GM19395 (cell line): ENCODE data around the gene SOAT1.

Source experiments
- ATAC-seq: cut with Tn5 transposase; IDR thresholded peaks from one replicate; pipeline ENCODE4 v1.9.1; 2021; ENCODE audit warnings: mild to moderate bottlenecking, moderate library complexity; ENCODE audit not compliant: unreplicated experiment

SOAT1 gene

GRCh38 chr1:179303200-179303785, 9.7 kb downstream of the SOAT1 start:
- ATAC-seq, result no peak

- no peak for ATAC-seq
These were observed 11.9 kb downstream of the SOAT1 start for GRCh38 chr1:179305450-179305849.

GRCh38 chr1:179310291-179310690, 16.7 kb downstream of the SOAT1 start:
- no peak for ATAC-seq

GRCh38 chr1:179310721-179311120, 17.1 kb downstream of the SOAT1 start:
- no peak for ATAC-seq

- no peak for ATAC-seq
These were observed 17.6 kb downstream of the SOAT1 start for GRCh38 chr1:179311149-179311700.

- no peak for ATAC-seq
These were observed 19.4 kb downstream of the SOAT1 start for GRCh38 chr1:179313004-179313403.

- no peak for ATAC-seq
These were observed 21.3 kb downstream of the SOAT1 start for GRCh38 chr1:179314928-179315327.

- no peak for ATAC-seq
These were observed 24.9 kb downstream of the SOAT1 start for GRCh38 chr1:179318491-179318890.

- no peak for ATAC-seq
These were observed 28.1 kb downstream of the SOAT1 start for GRCh38 chr1:179321533-179322216.

GRCh38 chr1:179322557-179322956, 29.0 kb downstream of the SOAT1 start:
- ATAC-seq, result no peak

- ATAC-seq, result no peak
These were observed 29.8 kb downstream of the SOAT1 start for GRCh38 chr1:179323436-179323835.

GRCh38 chr1:179325836-179326235, 32.2 kb downstream of the SOAT1 start:
- ATAC-seq, result no peak

GRCh38 chr1:179326746-179327145, 33.1 kb downstream of the SOAT1 start:
- ATAC-seq, result no peak

- no peak for ATAC-seq
These were observed 33.6 kb downstream of the SOAT1 start for GRCh38 chr1:179327196-179327595.

- ATAC-seq, result no peak
These were observed 34.1 kb downstream of the SOAT1 start for GRCh38 chr1:179327679-179328078.

GRCh38 chr1:179329862-179330261, 36.3 kb downstream of the SOAT1 start:
- ATAC-seq, result no peak

- ATAC-seq, result no peak
These were observed 40.8 kb downstream of the SOAT1 start for GRCh38 chr1:179334440-179334839.

- no peak for ATAC-seq
These were observed 43.7 kb downstream of the SOAT1 start for GRCh38 chr1:179337288-179337687.

- no peak for ATAC-seq
These were observed 44.5 kb downstream of the SOAT1 start for GRCh38 chr1:179337942-179338560.

- ATAC-seq, result no peak
These were observed 47.3 kb downstream of the SOAT1 start for GRCh38 chr1:179340918-179341317.

GRCh38 chr1:179341943-179342547, 48.4 kb downstream of the SOAT1 start:
- no peak for ATAC-seq
